NCI-H1417 (cell line): ENCODE data around the gene FOSL2.

Source experiments
- DNase-seq, 3 experiments: peaks; one replicate each; lab custom pipeline; 2025; lab: John Stamatoyannopoulos, UW

FOSL2 gene

DNA sequence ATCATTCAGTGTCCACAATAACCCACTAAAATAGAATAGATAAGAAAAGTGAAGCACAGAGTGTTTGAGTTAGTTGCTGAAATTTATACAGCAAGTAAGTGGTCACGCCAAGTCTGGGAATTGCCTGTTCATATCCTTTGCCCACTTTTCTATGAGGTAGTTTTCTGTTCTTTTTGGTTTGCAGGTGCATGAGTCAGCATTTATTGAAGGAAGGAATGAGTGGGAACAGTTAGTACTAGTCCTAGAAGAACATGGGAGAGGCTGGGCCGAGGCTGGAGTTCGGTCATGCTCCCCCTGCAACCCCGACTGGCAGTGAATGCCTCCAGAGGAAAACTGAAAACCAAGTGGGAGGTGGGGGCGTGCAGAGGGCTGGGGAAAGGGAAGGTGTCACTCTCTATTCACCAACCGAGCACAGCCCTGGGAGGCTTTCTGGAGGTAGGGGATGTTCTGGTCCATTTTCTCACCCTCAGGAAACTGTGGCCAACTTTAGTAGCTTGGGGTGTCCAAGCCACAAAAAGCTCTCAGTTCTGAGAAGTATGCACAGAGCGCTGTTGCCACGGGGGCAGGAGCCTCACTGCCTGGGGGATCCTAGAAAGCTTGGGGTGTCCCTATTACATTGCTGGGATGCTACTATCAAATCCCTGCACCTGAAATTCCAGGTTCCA is 41.4 kb downstream of the FOSL2 start:
- DNase-seq: no peak

DNA sequence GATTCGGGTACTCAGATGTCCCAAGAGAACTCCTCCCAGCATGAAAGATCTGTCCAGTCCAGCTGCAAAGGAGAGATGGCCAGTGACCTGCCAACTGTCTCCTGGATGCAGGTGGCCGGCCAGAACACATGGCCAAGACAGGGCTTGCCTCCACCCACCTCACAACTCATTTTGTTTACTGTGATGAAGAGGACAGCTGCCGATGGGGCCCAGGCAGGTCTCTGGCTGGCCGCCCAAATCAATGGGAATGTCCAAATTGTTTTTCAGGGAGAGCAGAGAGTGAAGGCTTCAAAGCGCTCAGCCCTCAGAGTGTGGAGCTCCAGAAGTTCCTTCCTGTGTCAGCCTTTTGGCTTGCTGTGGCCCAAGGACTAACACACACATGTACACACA is 41.9 kb downstream of the FOSL2 start:
- no peak for DNase-seq

DNA sequence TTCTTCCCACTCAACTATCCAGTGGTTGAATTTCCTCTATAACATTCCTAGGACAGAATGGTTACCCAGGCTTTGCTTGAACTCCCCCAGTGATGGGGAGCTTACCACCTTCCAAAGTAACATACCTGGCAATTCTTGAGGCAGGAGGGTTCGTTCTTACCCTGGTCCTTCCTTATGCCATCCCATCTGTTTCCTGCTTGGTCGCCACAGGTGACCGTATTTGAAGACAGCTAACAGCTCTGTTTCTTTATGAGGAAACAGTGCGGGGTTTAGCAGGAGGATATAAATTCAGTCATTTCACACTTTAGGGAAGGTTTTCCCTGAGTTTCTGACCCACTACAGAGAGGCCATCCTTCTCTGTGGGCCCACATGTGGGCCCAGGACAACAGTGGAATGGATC is 42.6 kb downstream of the FOSL2 start:
- DNase-seq: no peak

DNA sequence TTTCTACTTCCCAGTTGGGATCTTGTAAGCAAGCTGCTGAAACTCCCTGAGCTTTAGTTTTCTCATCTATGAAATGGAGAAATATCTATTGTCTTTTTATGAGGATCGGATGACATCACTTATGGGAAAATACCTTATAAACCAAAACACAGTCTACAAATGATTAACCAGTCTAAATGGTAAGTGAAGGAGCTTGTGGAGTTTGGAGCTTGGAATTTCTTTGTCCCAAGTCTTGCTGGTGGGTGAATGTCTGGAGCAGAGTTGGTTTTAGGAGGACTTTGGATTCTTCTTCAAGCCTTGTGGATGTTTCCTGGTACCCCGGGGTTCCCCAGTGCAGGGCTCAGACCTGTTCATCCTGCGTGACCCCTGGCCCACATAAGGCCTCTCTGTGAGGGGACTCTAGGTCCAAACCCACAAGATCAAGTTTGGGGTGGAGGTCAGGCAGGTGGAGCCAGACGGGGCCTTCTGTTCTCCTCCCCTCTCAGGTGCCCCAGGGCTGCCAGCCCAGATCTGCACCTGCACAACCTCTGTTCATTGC is 43.2 kb downstream of the FOSL2 start:
- DNase-seq: no peak

DNA sequence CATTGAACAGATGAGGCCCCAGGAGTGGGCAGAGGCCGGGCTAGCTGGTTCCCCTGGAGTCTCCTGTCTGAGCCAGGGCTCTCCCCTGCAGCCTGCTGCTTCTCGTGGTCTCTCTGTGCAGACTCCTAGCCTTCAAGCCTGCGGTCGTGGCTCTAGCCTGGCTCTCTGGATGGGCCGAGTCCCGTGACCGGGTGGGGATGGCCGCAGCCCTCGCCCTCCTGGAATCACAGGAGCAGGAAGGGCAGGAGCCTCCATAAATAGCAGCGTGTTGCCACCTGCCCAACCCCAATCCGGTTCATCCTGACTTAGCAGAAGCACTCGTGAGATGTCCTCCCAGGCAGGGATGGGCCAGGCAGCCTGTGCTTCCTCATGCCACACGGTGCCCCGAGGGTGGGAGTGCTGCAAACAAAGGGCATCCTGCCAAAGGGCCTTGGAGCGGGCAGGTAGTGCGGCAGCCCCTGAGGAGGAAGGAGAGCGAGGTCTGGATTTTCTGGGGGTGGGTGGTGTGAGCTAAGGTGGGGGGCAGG is 43.9 kb downstream of the FOSL2 start:
- DNase-seq: peak in 1 of 3 experiments; percentile 13

DNA sequence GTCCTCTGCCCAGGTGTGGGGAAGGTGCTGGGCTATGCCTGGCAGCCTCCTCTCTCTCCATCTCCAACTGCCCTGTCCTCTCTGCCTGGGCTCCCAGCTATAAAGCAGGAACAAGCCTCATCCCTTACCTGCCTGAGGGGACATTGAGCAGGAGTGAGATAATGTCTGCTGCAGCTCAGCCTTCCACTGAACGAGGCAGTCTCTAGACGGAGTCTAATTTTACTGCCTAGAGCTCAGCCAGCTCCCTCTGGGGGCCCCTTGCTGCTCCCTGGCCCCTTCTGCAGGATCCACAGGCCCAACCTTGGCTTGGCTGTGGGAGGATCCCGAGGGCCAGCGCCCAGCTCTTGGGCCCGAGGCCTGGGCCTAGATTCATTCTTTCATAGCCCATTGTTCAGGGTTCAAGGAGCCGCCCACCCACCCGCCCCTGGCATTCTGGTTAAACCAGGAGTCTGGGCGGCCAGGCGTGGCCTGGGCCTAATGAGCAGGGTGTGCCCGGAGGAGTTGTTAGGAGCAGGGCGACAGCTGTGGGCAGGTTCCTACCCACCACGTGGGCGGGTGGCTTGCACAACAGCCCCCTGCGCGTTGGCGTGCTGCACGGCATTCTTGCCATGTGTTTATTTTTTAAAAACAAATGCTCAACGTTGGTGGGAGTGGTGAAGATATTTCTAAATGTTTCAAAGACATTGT is 44.6 kb downstream of the FOSL2 start:
- no peak for DNase-seq

DNA sequence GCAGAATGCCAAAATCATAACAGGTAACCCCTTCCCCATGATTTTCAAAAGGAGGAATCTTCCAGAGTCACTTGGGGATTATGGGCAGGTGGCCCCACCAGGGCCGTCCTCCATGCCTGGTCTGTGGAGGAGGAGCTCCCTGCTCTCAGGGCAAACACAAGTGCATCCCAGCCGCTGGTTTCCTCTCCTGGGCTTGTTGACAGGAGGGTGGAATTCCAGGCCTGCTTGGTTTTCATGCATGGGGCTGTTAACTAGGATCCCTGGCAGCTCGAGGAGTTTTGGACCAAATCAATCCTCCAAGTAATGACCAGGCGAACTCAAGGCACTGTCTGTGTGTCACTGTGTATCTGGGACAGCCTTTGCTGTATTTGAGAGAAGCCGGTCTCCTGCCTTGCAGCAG is 45.3 kb downstream of the FOSL2 start:
- no peak for DNase-seq

DNA sequence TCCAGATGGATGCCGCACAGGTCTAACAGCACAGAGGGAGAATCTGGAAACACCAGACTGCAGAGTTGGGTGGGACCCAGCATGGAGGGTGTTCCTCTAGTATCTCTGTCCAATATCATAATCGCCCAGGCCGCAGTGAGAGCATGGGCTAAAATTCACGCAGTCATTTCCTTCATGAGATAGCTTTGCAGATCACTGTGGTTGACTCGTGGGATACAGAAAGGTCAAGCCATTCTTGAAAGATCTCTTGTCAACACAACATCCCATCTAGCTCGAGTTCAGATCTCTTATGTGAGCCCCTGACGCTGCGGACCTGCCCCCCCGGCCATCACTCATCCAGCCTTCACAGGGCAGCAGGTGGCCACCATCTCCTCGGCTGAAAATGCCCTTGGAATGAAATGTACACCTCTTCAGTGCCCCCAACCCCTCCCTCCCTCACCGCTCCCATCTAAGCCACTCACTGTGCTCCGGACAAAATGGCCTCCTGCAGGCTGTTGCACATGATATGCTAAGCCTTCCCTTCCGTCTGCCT is 45.9 kb downstream of the FOSL2 start:
- DNase-seq: no peak

DNA sequence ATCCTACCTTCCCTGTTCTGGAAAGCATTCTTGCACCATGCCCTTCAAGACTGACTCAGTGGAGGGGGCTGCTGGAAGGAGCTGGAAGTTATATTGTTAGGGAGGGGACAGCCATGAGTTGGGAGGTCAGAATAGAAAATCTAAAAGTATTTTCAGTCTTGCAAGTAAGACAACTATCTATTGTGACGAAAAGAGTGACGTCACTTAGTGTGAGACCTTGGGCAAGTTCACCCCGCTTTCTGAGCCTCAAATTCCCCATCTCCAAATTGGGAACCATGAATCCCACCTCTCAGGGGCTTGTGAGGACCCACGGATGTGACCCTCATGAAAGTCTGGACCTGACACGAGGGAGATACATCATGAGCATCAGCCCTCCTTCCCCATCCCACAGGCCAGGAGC is 46.5 kb downstream of the FOSL2 start:
- no peak for DNase-seq

DNA sequence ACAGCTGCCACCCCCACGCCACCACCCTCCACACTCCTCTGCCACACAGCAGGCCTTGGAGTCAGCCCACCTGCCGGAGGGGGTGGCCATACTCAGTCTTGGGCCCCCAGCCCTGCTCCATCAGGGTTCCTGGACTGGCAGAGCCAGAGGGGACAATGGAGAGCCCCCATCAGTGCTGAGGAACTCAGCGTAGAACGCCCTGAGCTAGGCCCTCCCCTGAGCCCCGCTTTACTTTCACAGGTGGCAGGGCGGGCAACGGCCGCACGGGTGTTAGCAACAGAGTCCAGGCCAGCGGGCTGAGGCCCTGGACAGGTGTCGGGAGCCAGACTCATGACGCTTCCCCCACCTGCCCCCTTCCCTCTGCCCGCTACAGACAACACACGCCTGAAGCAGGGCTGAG is 47.1 kb downstream of the FOSL2 start:
- DNase-seq: no peak

DNA sequence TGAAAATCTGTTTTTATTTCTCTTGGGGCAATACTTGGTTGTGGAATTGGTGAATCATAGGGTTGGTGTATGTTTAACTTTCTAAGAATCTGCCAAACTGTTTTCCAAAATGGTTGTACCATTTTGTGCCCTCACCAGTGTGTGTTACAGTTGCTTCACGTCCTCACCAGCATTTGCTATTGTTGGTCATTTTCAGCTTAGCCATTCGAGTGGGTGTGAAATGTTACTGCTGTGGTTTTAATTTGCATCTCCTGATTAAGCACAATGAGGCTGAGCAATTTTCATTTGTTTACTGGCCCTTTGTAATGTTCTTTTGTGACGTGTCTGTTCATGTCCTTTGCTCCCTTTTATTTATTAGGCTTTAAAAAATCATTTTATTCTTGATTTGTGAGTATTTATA is 49.7 kb downstream of the FOSL2 start:
- DNase-seq: no peak

DNA sequence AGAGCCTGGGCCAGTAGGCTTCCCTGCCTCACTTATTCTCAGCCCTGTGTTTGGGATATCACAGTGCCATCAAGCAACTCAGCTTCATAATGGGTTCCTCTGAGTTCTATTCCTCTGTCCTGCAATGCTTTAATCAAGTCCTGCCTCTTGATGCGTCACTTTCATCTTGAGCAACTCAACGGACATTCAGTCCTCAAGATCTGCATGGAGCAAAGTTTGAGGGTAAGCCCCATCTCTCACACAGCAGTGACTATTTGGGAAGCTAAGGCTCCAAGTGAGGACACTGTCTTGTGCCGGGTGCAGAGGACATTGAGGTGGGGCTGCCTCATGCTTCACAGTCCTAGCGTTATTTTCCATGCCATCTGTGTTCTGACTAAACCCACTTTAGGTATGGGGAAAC is 52.3 kb downstream of the FOSL2 start:
- no peak for DNase-seq

DNA sequence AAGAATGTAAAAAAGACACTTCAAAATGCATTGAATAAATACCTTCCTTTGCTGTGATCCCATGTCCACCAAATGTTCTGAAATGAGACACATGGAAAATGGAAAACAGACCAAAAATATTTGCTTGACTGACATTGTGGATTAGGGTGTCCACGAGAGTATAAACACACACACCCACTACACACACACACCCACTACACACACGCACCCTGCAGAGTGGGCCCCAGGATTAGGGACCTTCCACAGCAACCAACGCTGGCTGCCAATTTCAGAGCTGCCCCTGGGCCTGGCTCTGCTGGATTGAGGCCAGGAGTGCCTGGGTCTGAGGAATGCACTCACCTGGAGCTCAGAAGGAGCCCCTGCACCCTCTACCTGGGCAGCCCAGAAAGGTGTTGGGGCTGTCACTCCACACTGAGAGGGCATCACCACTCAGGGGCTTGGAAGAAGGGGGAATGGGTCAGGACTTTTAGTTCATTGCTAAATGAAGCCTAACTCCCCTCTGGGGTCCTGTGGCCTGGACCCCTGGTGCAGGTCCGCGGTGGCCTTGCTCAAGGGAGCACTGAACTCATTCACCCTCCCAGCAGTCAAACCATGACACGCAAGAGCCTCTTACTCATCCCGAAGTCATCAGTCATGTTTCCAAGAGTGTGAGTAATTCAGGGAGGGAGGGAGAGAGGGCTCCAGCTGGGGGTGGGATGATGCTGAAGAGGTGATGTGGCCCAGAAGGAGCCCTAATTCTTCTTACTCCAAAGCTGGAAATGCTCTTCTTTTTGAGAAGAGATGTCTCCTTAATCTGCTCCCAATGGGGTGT is 53.0 kb downstream of the FOSL2 start:
- DNase-seq: no peak

DNA sequence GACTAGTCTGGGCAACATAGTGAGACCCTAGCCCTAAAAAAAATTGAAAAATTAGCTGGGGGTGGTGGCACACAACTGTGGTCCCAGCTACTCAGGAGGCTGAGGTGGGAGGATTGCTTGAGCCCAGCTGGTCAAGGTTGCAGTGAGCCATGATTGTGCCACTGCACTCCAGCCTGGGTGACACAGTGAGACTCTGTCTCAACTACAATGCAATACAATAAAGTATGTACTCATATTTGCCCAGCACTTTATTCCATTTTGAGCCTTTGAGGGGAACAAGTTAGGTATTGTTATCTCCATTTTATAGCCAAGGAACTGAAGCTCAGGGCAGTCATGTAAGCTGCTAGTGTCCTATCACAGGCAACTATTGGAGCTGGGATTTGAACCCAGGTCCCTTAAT is 53.9 kb downstream of the FOSL2 start:
- DNase-seq: no peak

DNA sequence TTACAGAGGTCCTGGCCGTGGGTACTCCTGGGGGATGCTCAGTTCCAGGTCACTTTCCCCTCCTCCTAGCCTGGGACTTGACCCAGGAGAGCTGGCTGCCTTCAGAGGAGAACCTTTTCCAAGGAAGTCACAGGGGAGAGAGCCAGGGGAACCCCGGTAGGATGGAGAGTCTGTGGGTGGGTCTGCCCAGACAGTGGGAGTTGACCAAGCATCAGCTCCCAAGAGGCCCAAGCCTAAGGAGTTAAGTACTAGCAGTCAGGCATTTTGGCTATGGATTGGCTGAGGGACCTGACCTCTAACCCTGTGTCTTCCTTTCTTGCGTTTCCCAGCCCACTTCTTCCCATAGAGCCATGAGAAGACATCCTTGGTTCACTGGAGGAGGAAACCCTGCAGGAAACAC is 54.4 kb downstream of the FOSL2 start:
- DNase-seq: no peak

DNA sequence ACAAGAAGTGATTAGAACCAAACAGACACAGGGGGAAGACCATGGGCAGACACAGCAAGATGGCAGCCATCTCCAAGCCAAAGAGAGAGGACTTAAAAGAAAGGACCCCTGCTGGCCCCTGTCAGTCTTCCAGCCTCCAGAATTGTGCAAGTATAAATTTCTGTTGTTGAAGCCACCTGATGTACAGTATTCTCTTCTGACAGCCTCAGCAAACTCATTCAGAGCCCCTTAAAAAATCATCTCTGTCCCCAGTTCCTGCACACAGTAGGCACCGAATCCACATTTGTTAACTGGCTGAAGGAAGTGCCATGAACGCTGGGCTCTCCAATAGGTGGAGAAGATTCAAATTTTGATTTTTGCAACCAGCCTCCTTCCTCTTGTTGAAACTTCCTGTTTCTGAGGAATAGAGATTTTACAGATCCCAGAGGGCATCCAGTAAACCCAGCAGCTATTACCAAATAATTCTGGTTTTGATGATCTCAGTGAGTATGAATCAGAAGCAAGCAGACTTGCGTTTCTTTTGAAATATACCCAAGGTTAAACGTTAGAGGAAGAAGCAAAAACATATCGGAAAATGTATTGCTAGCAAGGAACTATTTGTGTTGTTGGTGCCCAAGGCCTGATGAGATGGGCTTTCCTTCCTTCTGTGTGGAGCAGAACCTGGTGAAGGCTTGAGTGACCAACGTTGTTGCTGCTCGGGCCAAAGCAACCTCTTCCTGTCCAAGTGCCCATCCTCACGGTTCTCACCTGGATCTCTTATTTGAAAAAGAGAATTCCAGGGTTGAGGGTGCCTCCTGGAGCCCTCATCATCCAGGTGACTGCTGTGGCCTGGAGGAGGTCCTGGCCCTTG is 55.5 kb downstream of the FOSL2 start:
- DNase-seq: no peak

DNA sequence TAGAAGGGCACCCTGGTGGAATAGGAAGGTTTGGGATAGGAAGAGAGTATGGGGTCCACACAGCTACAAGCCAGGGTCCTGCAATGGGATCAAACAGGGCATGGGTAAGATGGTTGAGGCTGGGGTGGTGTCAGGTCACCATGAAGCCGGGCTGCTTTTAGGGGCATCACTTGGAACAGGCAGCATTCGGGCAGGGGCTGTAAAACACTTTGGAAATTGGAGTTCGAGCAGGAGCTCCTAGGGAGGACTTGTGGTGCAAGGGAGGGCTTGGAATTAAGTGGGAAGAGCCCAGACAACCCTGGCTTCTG is 56.1 kb downstream of the FOSL2 start:
- DNase-seq: no peak

DNA sequence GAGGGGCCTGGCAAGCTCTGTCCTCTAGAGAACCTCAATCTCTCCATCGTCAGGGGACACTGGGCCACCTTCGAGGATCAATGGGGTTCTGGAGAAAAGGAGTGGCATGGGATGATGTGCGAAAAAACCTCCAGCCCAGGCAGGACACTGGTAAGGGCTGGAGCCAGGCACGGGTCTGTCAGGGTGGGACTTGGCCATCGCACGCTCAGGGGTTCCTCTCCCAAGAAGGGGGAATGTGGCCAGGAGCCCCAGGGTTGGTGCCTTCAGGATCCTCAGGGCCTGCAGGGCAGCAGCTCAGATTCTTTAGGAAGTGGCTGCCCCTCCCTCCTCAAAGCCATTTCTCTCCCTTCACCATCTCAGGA is 56.4 kb downstream of the FOSL2 start:
- DNase-seq: no peak

DNA sequence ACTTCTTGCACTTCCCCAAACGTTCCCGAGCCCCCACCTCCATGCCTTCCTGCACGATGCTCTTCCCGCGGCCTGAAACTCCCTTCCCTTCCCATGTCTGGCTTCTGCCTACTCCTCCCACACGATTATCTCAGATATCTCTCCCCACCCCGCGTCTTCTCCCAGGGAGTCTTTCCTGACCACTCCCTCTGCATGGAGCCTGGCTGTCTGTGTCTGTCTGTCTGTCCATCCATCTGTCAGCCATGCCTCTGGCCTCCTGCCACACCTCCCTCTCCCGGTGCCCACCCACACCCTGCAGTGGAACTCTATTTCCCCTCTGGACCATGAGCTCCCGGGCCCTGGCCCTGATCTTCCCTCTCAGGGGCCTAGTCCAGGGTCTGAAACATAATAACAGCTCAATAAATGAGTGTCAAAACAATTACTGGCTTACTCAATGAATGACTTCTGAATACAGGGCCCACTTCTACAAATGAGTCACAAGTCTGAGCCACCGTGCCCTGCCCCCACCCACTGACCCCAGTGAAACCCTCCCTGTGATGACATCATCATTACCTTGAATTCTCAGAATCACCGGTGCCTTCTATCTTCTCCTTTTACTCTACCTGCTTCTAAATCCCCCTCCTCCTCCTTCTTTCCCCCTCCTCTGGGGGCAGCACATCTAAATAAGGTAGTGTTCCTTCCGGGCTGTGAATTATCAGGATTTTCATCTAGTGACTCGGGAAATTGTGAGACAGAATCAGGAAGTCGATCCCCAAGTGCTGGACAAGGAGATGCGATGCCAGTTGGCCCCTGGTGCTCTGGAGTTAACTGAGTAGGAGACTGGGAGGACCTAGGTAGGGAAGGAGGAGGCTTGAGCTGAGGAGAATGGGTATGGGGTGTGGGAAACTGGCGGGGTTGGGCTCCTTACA is 57.1 kb downstream of the FOSL2 start:
- DNase-seq: no peak

DNA sequence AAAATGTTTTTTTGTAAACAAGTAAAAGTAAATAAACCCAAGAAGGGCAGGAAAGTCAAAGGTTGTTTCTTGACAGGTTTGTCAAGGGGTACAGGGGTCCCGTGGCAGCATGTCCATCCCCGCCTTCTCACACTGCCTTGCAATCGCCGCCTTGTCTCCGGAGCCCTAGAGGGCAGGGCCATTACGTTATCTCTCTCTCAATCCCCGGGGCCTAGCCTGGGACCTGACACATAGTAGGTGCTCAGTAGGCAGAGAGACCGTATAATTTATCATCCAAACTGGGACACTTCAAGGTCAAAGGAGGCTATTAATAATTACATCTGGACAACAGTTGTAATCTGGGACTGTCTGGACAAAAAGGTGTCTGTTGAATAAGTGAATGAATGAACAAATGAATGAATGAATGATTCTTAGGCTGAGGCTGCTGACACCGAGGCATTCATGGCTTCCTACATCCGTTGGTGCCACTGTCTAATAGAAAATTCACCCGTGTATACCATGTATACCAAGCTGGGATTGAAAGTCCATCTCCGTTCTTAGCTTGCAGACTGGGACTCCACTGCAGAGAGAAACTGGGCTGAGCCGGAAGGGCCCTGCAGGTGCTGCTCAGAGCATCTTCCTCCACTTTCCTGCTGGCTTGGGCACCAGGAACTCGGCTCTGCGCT is 58.4 kb downstream of the FOSL2 start:
- DNase-seq: no peak
